Daoy (cell line): ENCODE measurements around the gene PRR23E. TPM values are rescaled to one million over a fixed set of nuclear protein-coding genes. Genes with fewer than 3 reads are reported as not detected.

Experiments used
- DNase-seq: peaks from one replicate; pipeline ENCODE4 v3.0.0-alpha.2; 2015; ENCODE audit warnings: low read depth
- total RNA-seq: library from RNA; depleted of rRNA; stranded (reverse); fragments of >200 nt; shearing (Covaris generic); gene quantifications from 2 replicates; pipeline ENCODE4 v1.2.3, GENCODE V29; 2014

The PRR23E gene
- total RNA-seq, 1 experiment from 2014 or later, result not detected

- no peak for DNase-seq
Measured at GRCh38 chr3:127164615-127165014, 28.3 kb upstream of the PRR23E start.

GRCh38 chr3:127165036-127165435 is 27.9 kb upstream of the PRR23E start:
- DNase-seq, result no peak

DNA sequence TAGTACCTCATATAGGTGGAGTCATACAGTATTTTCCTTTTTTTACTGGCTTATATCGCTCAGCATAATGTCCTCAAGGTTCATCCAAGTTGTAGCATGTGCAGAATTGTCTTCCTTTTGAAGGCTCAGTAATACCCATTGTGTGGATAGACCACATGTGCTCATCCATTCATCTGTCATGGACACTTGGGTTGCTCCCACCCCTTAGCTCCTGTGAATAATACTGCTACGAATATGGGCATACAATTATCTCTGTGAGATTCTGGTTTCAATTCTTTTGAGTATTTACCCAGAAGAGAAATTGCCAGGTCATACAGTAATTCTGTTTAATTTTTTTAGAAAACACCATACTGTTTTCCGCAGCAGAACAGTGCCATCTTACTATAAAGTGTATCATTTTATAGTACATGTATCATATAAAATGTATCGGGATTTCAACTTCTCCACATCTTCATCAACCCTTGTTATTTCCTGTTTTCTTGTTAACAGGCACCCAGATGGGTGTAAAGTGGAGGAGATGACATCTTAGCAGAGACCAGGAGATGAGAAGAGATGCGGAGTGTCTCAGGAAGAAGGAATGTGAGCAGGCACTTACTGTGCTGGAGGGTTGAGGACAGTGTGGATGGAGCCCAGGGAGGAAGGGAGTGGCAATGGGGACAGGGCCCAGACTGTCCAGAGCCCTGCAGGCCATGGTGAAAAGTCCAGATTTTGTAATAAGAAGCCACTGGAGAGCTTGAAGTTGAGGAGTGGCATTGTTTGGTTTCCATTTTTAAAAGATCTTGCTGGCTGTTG is 27.0 kb upstream of the PRR23E start:
- DNase-seq, result no peak

DNA sequence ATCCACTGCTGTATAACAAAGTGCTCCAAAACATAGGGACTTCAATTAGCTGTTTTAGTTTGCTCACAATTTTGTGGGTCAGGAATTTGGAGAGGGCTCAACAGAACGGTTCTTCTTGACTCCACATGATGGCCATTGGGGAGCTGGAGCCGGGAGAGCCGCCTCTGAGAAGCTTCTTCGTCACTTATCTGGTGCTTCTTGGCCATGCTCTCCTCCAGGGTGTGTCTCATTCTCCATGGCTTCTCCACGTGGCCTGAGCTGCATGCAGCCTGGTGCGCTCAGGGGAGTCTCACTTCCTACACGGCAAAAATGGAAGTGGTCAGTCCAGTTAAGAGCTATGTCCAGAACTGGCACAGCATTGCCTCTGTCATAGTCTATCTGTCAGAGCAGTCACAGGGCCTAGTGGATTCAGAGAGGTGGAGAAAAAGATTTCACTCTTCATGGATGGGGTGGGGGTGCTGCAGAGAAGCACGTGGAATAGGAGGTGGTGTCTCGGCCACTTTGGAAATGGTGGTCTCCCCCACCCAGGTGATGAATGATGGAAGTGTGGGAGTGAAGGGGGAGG is 26.3 kb upstream of the PRR23E start:
- DNase-seq, result no peak

- DNase-seq, result no peak
Measured at GRCh38 chr3:127167315-127168043, 25.5 kb upstream of the PRR23E start.

- no peak for DNase-seq
Measured at GRCh38 chr3:127168271-127168670, 24.7 kb upstream of the PRR23E start.

DNA sequence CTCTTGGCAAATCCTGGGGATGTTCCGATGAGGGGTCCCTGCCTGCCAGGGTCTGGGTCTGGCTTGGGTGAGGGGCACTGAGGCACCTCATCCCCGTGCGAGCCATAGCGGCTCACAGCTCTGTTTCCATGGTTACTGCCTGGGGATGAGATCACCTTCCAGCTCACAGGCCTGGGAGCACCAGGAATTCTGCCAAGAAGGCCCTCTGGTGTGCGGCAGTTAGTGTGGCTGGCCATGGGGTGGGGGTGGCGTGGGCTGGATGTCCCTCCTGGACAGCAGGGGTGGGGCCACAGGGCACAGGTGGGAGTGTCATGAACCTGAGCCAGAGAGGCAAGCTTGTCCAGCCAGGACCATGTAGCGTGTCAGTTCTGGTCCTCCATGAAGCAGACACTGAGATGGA is 22.1 kb upstream of the PRR23E start:
- peak; percentile 34 for DNase-seq

DNA sequence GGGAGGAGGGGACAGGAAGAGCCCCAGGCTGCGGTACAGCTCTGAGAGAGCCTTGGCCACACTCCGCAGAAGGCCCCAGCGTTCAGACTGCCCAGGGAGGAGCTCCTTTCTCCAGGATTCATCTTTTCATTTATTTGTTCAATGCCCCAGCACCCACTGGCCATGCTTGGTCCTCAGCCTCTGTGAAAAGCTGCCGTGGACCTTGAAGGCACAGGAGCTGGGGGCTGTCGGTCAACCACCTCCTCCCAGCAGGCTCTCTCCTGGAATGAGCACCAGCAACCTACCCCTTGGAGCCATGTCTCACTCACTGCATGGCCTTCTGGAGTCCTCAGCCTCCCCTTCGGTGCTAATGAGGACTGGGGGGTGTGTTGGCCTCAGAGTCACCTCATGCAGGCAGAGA is 21.6 kb upstream of the PRR23E start:
- no peak for DNase-seq

DNA sequence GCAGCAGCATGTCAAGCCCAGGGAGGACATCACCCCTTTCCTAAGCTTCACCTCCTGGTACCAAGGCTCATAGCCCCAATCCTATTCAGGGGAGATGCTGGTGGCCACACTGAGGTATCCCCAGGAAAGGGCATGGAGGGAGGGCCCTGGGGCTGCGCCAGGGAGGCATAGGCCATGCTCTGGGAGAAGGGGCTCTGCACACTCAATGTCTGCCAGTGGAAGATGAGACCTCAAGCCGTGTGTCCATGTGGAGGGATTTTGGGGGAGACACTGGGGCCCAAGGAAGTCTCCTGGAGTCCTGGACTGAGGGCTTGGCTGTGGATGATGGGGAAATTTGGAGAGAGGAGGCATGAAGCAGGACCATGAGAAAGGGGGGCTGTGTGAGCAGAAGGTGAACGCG is 21.2 kb upstream of the PRR23E start:
- DNase-seq, result no peak

- DNase-seq, result no peak
Measured at GRCh38 chr3:127172211-127172610, 20.7 kb upstream of the PRR23E start.

DNA sequence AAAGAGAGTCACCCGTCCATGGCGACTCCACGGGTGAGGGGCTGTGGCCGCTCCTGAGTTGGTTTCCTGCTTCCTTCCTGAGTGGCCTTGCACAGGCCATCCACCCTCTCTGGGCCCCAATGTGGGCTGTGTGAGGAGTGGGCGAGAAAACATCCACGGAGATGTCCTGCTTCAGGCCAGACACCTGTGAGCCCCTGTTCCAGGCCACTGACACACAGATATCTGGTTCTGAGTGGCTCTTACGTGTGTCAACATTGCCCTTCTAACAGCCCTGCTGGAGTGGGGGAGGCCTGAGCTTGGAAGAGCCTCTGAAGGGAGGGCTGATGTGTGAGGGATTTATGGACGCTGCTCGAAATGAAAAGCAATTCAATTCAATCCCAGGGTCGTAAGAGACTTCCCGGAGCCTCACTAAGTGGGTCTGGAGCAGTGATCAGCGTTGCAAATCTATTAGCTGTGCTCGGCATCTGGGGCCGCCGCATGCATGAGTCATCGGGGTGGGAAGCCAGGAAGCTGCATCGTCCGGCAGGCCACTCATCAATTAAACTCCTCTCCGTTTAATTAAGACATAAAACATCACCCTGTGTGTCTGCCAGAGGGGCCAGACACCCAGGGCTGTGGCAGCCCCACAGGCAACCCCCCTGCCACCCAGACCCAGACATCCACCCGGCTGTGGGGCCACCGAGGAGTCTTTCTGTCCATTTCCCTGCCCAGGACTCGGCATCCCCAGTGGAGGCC is 20.0 kb upstream of the PRR23E start:
- peak; percentile 66 for DNase-seq

DNA sequence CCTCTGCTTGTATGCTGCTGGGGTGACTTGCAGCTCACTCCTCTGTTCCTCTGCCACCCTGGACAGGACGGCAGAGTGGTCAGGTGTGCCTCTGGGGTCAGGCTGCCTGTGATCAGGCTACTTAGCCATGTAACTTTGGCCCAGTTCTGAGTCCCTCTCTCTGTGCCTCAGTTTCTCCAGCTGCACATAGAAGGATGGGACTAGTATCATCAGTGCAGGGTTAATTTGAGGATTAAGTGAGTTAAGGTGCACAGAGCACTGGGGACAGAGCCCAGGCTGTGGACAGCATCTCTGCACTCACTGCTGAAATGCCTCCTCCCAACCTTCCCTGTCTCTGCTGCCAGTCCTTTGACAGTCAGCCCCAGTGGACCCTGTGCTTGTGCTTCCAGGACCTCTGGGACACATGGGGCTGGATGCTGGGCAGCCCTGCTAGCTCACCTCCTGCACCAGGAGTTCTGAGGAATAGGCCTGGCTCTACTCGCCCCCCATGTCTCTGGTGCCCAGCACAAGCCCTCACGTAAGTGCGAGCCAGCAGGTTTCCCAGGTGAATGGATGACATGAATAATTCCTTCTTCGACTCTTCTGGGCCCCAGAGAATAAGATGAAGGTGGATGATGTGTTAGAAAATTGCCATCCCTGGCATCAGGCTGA is 19.3 kb upstream of the PRR23E start:
- DNase-seq, result no peak

GRCh38 chr3:127174284-127174683 is 18.6 kb upstream of the PRR23E start:
- no peak for DNase-seq

DNA sequence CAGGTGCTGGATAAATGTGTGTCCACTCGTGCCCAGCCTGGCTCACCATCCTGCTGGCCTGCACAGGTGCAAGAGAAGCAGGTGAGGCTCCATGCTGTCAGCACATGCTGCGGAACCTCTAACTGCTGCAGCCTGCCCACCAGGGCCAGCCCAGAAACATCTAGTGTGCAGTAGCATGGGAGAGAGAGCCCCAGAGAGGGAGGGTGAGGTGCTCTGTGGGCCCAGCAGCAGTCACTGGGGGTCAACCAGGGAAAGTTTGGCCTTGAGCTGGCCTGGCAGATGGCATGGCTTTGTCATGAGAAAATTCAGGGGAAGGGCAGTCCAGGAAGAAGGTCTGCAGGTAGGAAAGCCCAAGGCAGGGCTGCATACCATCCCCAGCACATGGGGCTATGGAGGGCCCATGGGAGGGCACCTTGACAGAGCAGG is 18.2 kb upstream of the PRR23E start:
- DNase-seq, result no peak

DNA sequence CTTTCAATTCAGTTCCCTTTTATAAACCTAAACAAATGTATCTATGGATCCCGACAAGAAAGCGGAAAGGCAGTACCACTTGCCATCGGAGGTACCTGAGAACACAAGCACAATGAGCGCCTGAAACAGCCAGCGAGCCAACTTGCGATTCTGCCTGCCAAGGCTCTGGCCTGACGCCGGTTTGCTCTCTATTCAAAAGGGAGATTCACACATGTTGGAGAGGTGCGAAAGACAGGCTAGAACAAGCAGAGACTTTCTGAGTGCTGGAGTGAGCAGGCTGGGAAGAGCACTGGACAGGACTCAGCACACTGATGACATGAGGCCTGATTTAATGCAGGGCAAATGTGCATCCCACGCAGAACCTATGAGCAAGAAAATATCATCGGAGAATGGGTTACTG is 17.7 kb upstream of the PRR23E start:
- DNase-seq, result no peak

- DNase-seq, result no peak
Measured at GRCh38 chr3:127177226-127177625, 15.7 kb upstream of the PRR23E start.

- no peak for DNase-seq
Measured at GRCh38 chr3:127180859-127181258, 12.1 kb upstream of the PRR23E start.

GRCh38 chr3:127182431-127182830 is 10.5 kb upstream of the PRR23E start:
- DNase-seq, result no peak

GRCh38 chr3:127182848-127183714 is 9.8 kb upstream of the PRR23E start:
- no peak for DNase-seq

- DNase-seq, result no peak
Measured at GRCh38 chr3:127183931-127184869, 8.7 kb upstream of the PRR23E start.
